Measurements from ENCODE around the gene DNAH14.
"Not testable (repeated sequence)": the region's sequence is repeated elsewhere in the genome, so short reads cannot be mapped to it uniquely, and the experiment has no call there.

DNAH14 gene

DNA sequence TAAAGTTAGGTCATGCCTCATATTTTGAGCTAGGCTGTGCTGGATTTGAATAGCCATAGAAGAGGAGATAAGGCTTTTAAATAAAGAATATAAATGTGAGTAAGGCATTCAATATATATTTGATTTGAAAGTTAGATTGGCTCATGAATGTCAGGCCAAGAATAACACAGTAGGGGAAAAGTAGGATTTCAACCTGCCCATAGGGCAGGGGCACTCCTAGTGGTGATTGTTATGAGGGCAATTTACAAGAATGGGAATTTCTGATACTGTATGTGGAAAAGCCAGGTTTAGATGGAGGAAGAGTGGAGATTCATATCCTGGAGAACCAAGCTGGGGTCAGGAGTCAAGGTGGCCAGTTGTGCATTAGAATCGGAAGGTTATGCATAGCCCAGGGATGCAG, 74.9 kb downstream of the DNAH14 start:
- no peak for DNase-seq

DNA sequence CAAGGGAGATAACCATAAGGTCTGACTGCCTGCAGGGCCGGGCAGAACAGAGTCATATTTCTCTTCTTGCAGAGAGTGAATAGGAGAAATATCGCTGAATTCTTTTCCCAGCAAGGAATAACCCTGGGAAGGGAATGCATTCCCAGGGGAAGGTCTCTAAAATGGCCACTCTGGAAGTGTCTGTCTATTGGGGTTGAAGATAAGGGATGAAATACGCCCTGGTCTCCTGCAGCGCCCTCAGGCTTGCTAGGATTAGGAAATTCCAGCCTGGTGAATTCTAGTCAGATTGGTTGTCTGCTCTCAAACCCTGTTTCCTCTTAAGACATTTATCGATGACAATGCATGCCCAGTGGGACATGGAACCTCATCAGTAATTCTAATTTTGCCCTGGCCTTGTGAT, 76.9 kb downstream of the DNAH14 start:
- not testable (repeated sequence) for DNase-seq

DNA sequence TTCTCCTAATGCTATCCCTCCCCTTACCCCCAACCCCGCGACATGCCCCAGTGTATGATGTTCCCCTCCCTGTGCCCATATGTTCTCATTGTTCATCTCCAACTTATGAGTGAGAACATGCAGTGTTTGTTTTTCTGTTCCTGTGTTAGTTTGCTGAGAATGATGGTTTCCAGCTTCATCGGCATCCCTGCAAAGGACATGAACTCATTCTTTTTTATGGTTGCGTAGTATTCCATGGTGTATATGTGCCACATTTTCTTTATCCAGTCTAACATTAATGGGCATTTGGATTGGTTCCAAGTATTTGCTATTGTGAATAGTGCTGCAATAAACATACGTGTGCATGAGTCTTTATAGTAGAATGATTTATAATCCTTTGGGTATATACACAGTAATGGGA, 78.6 kb downstream of the DNAH14 start:
- not testable (repeated sequence) for DNase-seq

DNA sequence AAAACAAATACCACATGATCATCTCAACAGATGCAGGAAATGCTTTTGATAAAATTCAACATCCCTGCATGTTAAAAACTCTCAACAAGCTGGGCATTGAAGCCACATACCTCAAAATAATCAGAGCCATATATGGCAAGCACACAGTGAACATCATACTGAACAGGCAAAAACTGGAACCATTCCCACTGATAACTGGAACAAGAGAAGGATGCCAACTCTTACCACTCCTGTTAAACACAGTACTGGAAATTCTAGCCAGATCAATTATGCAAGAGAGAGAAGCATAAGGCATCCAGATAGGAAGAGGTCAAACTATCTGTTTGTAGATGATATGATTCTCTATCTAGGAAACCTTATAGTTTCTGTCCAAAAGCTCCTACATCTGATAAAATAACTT, 91.6 kb downstream of the DNAH14 start:
- no peak for DNase-seq

DNA sequence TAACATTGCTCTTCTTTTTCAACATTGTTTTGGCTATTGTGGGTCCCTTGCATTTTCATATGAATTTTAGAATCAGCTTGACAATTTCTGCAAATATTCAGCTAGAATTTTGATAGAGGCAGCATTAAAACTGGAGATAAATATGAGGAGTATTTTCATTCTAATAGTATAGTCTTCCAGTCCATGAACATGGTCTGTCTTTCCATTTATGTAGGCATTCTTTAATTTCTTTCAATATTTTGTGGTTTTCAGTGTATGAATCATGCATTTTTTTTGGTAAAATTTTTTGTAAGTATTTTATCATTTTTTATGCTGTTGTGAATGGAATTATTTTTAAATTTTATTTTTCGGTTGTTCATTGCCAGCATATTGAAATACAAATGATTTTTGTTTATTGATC, 97.2 kb downstream of the DNAH14 start:
- DNase-seq, result no peak

DNA sequence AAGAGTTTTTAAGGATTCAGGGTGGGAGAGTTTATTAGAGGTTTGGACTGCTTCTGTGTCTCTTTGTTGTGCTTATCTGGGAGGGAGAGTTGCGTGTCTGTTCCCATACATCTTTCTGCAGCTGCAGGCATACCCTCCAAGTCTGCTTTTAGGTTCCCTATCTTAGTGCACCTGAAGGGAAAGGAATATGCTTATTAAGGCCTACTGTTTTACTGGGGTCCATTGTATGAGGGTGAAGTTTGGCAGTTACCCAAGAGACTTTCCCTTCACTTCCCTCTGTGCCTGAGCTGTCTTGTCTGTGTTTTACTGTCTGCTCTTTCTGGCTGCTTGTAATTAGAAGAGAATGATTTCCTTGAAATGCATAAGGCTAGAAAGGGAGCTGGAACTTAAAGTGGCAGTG, 107.0 kb downstream of the DNAH14 start:
- not testable (repeated sequence) for DNase-seq

DNA sequence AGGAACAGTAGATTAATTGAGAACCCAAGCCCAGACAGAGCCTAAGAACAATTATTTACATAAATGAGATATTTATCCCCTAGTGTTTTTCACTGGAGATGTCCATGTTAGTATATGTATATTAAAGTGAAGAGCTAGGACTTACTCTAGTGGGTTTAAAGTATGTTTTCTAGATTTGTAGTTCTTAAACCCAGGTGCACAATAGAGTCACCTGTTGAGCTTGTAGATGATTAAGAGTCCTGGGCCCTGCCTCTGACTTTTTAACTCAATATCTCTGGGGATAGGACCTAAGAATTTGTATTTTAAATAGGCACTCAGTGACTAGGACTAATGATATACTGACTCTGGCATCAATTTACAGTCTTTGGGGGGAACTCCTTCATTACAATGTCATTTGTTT, 112.8 kb downstream of the DNAH14 start:
- no peak for DNase-seq

DNA sequence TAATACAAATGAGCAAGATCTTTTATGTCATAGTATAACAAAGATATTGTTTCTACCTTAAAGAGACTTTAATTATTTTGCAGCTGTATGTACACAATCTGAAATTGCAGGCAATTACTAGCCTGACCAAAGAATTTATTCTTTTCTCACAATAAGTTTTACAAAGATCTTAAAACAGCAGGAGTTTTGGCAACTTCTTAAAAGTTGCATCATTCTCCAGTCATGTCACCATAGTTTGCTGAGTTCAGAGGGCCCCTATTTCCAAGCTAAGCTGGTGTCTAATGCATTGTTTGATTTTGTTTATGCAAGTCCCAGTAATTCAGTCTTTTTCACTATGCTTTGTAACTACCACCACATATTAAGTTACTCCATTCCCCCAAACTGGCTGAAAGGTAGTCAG, 114.8 kb downstream of the DNAH14 start:
- DNase-seq, result no peak

DNA sequence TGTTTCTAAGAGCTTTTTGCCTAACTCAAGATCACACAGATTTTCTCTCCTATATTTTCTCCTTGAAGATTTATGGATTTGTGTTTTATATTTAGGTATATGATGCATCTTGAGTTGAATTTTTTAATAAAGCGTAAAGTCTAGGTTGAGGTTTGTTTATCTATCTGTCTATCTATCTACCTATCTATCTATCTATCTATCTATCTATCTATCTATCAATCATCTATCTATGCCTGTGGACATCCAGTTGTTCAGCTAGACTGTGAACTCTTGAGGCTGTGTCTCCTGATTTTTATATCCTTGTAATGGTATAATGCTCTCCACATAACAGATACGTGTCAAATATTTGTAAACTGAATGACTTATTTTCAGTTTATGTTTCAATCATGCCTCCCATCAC, 120.1 kb downstream of the DNAH14 start:
- no peak for DNase-seq

DNA sequence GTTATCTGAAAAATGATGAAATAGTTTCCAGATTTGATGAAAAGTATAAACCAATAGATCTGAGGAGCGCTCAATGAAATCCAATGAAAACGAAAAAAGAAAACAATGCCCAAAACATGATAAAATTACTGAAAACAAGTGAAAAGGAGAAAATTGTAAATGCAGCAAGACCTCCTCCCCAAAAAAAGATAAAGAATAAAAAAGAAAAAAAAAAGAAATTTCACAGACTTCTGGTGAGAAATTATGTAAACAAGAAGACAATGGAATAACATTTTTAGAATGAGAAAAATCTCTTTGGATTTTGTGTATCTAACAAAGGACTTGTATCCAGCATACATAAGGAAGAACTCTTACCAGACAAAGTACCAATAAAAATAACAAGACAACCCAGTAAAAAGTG, 134.2 kb downstream of the DNAH14 start:
- no peak for DNase-seq

DNA sequence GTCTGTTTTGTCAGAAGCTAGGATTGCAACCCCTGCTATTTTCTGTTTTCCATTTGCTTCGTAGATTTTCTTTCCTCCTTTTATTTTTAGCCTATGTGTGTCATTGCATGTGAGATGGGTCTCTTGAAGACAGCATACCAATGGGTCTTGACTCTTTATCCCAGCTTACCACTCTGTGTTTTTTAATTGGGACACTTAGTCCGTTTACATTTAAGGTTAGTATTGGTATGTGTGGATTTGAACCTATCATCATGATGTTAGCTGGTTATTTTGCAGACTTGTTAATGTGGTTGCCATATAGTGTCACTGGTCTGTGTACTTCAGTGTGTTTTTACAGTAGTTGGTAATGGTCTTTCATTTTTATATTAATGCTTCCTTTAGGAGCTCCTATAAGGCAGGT, 141.5 kb downstream of the DNAH14 start:
- DNase-seq, result no peak

DNA sequence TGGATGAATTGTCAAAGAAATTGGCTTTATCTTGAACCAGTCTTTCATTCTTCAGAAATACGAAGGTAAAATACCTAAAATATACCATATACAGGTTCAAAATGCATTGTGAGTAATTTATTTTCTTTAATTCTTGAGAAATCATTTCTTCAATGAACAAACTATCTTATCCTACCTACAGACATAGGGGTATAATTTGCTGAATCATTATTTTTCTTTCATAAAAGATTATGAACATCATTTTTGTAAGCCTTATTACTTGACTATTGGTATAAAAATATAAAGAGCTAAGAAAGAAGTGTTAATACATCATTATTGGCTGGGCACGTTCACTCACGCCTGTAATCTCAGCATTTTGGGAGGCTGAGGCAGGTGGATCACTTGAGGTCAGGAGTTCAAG, 167.7 kb downstream of the DNAH14 start:
- DNase-seq, result no peak

DNA sequence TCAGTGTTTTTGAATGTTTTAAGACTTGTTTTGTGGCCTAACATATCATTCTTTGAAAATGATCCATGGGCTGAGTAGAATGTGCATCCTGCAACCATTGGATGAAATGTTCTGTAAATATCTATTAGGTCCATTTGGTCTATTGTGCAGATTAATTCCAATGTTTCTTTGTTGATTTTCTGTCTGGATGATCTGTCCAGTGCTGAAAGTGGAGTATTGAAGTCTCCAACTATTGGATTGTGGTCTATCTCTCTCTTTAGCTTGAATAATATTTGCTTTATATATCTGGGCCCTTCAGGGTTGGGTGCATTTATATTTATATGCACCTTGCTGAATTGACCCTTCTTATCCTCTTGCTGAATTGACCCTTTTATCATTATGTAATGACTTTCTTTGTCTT, 181.5 kb downstream of the DNAH14 start:
- DNase-seq, result no peak

DNA sequence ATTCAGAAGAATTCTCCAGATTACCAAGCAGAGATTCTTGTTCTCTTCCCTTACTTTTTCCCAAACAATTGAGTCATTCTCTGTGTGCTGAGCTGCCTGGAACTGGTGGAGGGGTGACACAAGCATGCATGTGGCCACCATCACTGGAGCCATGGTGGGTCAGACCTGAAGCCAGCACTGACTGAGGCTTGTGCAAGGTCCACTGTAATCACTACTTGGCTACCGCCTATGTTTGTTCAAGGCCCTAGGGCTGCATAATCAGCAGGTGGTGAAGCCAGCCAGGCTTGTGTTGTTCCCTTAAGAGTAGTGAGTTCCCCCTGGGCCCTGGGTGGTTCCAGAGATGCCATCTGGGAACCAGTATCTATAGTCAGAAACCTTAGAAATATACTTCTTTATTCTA, 183.8 kb downstream of the DNAH14 start:
- no peak for DNase-seq

DNA sequence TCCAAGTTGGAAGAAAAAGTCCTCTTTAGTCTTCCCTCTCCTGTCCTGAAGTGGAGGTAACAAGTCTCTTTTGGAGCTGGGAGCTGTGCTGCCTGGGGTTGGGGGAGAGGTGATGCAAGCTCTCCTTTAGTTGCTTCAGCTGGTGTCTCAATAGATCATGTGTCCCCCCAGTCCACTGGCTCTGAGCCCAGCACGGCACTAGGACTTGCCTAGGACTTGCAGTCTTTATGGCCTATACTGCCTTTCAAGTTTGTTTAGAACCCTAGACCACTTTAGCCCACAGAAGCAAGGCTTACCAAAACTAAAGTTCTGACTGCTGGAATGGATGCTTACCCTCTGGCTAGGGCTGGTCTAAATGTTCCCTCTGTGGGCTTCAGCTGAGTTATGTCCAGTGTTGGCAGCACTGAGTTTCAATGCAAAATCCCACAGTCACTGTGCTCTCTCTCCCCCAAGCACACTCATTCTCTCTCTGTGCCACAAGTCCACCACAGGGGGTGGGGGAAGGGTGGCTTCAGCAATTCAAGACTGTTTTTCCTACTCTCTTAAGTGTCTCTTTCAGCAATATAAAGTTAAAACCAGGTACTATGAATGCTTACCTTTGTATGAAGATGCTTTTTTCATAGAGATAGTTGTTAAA, 185.0 kb downstream of the DNAH14 start:
- no peak for DNase-seq

DNA sequence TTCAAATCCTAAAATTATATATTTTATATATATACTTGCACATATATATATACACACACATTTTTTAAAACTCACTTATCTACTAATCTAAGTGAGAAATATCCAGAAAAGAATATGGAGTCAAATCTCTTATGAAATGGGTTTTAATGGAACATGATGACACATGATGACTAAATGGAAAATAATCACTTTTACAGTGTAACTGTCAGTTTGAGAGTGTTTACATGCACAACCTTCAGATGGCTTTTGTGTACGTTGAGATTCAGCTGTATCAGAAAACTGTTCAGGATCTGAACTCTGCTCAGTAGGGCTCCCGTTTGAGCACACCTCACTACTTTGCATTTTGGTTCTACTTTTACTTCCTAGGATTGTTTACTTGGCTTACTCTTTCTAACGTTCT, 189.8 kb downstream of the DNAH14 start:
- no peak for DNase-seq

DNA sequence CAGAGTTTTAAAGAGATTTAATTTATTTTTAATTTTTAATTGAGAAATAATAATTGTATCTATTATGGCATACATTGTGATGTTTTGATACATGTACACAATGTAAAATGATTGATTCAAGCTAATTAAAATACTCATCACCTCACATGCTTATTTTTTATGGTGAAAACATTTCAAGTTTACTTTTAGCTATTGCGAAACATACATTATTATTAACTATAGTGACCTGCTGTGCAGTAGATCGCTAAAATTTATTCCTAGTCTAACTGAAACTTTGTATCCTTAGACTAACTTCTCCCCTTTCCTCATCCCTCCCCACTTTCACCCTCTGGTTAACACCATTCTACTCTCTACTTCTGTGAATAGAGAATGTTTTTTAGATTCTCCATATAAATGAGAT, 191.6 kb downstream of the DNAH14 start:
- no peak for DNase-seq

DNA sequence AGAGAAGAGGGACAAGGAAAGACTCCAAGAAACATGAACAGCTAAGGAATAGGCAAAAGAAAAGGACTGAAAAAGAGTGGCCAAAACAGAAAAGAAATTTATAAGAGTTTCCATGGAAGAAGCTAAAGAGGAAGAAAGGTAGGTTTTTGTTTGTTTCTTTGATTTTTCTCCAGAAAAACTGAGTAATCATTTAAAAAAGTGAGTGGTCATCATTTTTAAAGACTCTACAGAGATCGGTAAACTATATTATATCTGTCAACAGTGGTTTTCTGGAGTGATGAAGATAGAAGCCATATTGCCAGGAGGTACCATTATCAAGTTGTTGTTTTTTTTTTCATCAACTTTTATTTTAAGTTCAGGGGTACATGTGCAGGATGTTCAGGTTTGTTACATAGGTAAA, 202.4 kb downstream of the DNAH14 start:
- no peak for DNase-seq

DNA sequence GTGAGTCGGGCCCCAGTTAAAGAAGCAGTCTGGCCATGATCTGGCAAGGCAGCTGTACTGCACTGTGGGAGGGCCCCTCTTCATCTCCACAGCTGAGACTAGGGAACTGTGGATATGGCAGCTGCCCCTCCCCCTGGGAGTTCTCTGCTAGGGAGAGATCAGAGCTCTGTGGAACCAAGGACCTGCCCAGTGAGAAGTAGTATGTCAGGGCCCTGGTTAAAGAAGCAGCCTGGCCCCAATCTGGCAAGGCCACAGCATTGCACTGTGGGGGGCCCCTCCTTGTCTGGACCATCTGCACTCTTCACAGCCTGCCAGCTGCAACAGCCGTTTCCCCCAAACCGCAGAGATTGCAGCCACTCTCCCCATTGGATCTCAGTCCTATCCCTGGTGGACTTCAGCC, 208.5 kb downstream of the DNAH14 start:
- no peak for DNase-seq

DNA sequence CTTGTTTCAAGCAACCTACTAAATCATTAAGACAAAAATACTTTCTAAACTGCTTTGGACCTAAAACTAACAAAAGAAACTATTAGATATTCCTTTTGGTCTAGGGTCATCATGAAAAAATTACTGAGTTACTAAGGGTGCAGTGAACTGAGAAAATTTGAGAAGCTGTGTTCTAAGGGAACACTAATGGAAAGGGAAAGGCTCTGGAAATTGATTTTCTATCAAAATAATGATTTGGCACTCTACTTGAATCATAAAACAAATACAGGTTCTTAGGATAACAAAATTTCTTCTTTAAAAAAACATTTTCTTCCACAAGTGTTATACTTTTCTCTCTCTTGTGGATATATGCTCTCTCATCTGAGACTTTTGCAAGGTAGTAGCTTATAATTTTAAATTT, 213.5 kb downstream of the DNAH14 start:
- no peak for DNase-seq

DNA sequence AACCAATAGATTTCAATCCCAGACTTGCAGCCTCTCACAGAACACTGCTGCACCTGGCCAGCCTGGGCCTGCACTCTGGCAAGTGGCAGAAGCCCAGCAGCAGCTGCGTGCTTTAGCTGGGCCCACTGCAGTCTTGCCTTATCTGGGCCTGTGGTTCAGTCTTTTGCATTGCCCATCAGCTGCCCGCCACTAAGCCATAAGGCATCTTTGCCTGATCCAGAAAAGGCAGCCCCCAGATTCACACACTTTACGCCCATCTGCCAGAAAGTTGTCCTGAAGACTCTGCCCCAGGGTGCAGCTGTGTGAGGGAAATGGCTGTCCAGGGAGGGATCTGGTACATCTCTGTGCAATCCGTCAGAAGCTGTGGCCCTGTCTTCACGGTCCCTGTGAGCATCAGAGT, 217.0 kb downstream of the DNAH14 start:
- no peak for DNase-seq

DNA sequence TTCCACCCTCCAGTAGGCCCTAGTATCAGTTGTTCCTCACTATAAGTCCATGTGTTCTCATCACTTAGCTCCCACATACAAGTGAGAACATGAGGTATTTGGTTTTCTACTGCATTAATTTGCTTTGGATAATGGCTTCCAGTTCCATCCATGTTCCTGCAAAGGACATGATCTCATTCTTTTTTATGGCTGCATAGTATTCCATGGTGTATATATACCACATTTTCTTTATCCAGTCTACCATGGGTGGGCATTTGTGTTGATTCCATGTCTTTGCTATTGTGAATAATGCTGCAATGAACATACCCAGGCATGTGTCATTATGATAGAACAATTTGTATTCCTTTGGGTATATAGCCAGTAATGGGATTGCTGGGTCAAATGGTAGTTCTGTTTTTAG, 218.3 kb downstream of the DNAH14 start:
- DNase-seq, result not testable (repeated sequence)

DNA sequence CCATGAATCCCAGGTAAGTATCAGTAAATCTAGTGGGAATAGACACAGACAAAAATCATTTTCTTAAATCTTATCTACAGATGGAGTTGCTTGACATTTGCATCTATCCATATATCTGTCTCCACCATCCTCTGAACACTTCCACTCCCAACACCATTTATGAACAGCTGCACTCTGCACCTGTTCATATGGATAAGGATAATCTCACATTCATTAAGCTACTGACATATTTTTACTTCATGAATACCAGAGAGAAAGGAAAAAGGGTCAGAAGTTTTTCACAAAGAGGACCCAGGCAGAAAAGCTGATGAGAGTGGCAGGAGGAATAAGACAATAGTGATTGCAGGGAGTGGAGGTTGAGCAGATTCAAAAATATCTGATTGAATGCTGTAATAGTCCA, 222.6 kb downstream of the DNAH14 start:
- DNase-seq, result no peak

DNA sequence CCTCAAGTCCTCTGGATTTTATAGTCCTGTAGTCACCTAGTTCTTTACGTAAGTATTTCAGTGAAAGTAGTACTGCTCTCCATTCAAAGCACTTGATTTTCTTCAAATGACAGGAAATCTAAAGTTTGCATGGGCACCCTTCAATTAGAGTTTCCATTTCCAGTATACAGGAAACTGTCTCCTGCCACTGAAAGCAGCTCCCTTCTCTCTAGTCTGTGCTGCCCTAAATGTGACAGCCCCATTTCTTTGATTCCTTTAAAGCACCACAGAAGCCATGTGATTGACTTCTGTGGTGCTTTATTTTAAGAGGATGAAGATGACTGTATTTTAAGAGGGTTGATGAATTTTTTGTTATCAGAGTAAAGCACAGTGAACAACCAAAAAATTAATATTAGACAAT, 226.1 kb downstream of the DNAH14 start:
- no peak for DNase-seq

DNA sequence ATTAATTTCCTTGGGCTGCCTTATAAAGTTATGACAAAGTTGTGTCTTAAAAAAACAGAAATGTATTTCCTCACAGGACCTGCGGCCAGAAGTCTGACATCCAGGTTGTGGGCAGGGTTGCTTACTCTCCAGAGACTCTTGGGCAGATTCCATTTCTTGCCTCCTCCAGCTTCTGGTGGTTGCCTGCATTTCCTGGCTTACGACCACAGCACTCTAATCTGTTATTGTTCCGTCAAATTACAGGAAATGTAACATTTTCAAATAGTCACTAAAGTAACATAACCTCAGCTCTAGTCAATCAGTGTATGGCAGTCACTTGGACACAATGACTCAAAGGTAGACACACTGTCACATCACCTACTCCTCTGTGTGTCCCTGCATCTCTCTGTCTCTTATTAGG, 226.8 kb downstream of the DNAH14 start:
- no peak for DNase-seq

DNA sequence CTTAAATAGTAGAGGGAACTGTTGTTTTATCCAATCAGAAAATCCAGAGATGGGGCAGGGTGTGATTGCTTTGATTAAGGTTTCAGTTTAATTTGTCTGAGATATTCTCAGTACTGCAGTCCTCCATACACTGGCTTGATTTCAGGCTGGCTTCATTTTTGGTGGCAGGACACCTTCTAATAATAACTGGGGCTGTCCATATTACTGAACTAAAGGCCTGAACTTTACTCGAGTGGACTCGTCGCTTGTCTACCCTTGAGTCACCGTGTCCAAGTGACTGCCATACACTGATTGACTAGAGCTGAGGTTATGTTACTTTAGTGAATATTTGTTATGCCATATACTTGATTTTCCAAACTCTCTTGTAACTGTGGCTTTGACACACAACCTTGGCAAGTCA, 228.8 kb downstream of the DNAH14 start:
- DNase-seq, result no peak

Data from NCI-H226 (cell line).